CMK (cell line): ENCODE results near the gene HTR3B.
"Not testable (repeated sequence)": the region's sequence is repeated elsewhere in the genome, so short reads cannot be mapped to it uniquely, and the experiment has no call there.

Experiments used
- DNase-seq: peaks from one replicate; pipeline ENCODE4 v3.0.0-alpha.2; 2010; ENCODE audit warnings: low read depth

HTR3B gene, protein sequence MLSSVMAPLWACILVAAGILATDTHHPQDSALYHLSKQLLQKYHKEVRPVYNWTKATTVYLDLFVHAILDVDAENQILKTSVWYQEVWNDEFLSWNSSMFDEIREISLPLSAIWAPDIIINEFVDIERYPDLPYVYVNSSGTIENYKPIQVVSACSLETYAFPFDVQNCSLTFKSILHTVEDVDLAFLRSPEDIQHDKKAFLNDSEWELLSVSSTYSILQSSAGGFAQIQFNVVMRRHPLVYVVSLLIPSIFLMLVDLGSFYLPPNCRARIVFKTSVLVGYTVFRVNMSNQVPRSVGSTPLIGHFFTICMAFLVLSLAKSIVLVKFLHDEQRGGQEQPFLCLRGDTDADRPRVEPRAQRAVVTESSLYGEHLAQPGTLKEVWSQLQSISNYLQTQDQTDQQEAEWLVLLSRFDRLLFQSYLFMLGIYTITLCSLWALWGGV

DNA sequence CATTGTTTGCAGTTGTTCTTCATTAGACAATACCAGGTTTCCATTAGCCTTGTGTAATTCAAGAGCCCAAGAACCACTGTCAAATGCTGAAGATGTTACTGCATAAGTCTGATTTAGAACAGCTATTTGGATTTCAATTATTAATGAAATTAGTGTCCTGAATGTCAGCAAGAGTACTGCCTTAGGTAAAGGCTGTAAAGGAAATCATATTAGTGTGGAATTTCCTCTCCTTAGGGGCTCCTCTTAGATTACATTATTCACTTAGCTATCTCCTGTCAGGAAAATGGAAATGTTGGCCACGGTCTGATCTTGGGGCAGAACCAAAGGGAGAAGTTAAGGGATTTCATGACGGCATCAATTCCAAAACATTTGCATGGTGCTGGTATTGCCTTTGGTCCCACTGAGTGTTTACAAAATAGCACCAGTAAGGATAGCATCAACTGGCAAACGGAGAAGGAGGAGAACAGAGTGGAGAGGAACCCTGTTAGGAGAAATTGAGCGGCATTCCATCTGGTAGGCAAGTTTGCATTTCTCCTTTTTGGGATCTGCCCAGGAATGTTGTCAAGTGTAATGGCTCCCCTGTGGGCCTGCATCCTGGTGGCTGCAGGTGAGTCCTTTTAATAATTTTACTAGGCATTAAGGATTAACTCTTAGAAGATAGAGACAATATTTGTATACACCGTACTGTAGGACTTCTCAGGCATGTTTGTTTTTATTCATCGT, at the start of gene HTR3B:
HTR3B (plus strand) TSS at position 418 of the 723 bp plus-strand sequence; CDS start at position 556, 138 bp downstream.
- no peak for DNase-seq

DNA sequence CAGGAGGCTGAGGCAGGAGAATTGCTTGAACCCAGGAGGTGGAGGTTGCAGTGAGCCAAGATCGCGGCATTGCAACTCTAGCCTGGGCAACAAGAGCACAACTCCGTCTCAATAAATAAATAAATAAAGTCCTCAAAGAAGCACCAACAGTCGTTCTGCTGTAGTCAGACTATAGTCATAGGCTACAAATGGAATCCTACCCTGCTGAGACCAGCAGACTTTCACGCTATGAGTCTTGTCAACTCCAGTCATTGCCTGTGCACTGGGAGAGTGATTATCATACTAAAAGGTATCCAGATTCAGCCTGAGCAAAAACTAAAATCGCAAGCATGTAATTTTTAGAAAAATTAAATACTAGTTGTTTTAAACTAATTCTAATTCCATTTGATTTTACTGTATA, 48.8 kb upstream of the HTR3B start:
- no peak for DNase-seq

DNA sequence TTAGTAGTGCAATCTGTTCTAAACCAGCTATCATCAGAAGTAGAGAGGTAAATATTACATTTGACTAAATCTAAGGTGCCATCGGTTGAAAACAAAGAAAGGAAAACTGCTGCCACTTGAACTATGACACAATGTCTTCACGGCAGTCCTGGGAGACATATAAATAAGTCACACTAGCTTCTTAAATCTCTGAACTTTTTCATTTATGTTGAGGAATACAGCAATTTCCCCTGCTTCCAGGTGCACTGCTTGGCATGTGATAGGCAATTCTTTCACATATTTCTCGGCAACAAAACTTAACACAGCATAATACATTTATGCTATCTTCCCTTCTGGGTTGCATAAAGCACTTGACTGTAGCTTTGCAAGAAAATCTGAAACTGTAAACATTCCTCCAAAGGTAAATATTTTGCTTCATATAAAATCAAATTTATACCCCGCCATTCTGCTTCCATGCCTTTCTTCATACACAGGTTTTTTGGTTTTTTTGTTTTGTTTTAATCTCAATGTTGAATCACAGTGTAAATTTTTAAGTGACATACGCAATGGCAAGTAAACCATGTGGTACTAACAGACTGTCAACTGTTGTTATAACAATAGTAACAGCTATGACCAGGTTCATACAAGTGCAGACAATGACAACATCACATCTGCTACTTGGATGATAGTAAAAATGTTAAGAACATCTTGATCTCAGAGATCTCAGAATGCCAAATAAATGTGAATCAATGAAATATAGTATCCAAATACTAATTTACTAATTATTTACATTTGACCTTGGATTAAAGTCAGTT, 47.4 kb upstream of the HTR3B start:
- DNase-seq: no peak

DNA sequence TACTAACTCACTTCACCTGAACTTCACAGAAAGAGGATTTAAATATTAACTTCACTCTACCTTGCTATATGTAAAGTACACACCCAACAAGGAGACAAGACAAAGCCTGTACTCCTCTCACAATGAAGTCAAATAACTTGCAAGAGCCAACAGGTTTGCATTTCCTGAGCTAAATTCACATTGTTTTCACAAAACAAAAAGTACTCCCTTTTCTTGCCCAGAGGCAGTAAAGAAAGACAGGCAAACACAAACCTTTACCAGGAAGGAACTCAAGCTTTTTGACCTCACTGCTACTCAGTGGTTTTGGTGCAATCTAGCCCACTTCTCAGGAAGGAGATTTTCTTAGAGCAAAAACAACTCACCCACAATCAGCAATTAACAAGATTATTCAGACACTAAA, 44.9 kb upstream of the HTR3B start:
- DNase-seq: no peak

DNA sequence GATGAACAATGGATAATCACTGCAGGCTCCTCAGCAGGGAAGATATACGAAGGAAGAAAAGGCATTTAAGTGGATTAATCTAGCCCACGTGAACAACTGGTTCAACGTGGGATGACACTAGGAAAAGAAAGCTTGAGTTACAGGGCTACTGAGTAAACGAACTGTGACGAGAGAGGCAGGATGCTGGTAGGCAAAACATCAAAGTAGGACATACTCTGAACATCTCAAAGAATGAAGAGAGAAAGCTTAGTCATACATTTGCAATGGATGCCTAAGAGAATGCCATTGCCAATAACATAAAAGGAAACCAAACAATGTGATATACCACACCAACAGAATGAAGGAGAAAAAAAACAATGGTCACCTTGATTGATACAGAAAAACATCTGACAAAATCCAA, 42.2 kb upstream of the HTR3B start:
- no peak for DNase-seq

DNA sequence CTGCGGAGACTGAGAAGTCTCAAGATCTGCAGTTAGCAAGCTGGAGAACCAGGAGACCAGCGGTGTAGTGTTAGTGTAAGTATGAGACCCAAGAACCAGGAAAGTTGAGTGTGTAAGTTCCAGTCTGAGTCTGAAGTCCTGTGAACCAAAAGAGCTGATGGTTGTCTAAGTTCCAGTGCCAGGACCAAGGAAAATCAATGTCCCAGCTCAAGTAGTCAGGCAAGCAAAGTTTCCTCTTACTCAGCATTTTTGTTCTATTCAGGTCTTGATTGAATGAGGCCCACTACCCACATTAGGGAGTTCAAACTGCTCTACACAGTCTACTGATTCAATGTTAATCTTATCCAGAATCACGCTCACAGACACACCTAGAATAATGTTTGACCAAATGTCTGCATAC, 40.2 kb upstream of the HTR3B start:
- DNase-seq: no peak

DNA sequence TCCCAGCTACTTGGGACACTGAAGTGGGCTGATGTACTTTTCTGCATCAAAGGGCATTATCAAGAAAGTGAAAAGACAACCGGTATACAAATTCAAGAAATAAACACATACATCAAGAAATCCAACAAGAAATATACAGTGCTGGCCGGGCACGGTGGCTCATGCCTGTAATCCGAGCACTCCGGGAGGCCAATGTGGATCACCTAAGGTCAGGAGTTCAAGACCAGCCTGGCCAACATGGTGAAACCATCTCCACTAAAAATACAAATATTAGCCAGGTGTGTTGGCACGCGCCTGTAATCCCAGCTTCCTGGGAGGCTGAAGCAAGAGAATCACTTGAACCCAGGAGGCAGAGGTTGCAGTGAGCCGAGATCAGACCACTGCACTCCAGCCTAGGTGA, 38.7 kb upstream of the HTR3B start:
- no peak for DNase-seq

DNA sequence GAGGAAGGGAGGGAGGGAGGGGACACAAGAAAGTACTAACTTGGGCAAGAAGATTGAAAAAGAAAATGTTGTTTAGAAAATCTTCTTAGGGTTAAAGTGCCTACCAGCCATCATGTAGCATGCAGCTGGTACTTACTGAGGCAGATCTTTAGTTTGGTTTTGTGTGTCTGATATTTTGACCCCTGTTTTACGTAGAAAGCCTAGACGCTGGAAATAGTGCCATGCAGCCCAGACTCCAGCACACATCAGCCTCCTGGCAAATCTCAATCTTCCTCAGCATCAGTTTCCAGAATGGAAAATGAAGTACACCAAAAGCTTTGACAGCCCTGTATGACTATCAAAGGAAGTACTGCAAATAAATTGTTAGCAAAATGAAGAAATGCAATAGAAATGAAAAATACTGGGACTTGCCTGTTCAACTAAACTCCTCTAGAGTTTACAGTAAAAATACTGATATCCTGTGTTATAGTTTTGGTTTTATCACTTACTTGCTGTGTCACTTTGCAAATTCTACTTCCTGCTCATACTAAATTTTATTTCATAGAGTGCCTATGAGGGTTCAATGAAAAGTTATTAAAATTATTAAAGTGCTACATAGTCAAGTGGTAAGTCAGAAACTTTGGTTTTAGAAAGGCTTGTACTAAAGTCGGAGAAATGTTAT, 36.6 kb upstream of the HTR3B start:
- no peak for DNase-seq

DNA sequence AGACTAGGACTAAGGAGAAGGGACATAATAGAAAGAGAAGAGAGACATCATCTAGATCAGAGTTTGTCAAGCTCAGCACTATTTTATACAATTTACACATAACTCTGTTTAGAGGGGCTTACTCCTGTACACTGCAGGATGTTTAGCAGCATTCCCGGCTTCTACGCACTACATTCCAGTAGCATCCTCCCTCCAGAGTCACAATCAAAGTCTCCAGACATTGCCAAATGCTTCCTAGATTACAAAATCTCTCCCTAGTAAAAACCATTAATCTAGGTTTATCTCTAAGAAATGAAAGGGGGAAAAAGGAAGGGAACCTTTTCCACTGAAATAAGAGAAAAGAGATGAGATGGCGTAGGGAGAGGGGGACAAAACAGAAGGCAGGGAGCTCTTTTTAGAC, 33.3 kb upstream of the HTR3B start:
- DNase-seq: no peak

DNA sequence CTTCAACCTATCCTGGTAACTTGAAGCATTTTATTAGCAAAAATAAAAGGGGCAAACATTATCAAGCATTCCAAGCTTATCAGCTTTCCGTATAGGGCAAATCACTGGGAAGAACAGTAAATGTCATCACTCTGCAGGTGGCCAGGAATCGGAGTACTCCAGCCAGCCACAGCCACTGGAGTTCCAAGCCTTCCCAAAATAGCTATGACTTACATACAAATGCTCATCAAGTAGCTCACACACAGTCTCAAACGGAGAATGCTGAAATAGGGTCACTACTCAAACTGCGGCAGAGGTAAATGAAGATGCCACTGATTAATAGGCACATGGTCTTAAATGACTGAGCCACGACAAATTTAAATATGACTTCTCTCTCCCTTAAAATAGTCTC, 31.4 kb upstream of the HTR3B start:
- DNase-seq: no peak

DNA sequence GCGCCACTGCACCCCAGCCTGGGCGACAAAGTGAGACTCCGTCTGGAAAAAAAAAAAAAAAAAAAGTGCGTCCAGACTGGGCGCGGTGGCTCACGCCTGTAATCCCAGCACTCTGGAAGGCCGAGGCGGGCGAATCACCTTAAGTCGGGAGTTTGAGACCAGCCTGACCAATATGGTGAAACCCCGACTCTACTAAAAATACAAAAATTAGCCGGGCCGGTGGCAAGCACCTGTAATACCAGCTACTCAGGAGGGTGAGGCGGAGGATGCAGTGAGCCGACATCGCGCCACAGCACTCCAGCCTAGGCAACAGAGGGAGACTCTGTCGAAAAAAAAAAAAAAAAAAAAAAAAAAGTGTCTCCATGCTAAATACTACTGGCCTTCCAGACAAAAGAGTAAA, 30.5 kb upstream of the HTR3B start:
- no peak for DNase-seq

DNA sequence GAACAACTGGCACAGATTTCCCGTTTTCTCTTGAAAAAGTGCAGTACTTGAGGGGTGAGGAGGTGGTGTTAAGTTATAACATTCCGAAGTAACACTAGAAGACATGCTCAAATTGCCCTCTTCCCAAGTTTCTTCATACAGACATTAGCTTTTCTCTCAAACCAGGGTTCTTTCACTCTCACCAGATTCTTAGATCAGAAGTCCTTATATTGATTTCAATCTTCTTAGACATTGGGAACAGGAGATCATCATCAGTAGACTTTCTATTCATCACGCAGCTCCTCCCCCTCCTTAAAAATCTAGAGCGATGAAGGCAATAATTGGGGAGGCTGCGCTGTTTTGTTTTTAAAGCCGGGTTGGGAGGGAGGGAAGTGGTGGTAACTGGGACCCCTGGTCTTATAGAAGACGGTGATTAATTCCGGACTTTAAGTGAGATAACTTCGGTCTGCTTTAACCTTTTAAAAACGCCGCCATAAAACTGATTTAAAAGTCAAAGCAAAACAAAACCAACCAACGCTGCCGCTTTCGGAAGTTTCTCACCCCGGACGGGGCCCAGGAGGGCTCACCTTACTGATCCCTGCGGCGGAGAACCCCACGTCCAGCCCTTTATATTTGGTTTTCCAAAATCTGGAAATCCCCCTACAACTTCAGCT, 29.9 kb upstream of the HTR3B start:
- DNase-seq: no peak

DNA sequence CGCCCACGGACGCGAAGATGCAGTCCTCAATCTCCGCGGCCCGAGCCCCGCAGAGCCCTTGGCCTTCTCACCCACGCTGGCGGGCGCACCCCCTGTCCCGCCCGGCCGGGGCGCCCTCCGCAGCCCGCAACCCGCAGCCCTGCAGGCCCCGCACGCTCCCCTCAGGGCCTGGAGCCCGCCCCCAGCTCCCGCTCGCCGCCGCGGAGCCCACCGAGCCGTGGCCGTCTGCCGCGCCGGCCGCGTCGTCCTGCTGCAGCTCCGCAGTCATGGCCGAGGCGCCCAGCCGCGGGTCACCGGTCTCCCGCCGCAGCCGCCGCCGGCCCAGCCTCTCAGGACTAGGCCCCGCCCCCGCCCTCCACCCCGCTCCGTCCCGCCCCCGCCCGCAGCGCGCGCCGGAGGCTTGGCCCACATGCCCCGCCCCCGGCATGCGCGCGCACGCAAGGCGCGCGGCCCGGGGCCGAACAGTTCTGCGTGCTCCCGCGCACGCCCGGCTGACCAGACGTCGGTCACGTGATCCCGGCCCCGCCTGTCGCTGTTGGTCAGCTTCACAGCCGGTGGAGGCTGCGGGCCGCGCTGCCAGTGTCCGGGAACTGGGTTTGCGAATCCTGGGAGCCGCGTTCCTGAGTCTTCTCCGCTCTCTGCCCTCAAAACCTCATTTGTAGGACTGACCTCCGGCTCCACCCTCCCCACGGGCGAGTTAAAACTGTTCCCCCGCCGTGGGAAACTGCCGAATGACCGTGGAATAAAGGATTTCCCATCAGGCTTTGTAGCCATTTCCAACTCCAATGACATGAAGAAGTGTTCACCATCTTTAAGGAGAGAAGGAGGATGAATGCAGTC, 29.1 kb upstream of the HTR3B start, which contains the start of gene USP28:
USP28 (minus strand) TSS at position 339 of the 840 bp plus-strand sequence; CDS start at position 268, 71 bp downstream.
- DNase-seq: peak; percentile 94

DNA sequence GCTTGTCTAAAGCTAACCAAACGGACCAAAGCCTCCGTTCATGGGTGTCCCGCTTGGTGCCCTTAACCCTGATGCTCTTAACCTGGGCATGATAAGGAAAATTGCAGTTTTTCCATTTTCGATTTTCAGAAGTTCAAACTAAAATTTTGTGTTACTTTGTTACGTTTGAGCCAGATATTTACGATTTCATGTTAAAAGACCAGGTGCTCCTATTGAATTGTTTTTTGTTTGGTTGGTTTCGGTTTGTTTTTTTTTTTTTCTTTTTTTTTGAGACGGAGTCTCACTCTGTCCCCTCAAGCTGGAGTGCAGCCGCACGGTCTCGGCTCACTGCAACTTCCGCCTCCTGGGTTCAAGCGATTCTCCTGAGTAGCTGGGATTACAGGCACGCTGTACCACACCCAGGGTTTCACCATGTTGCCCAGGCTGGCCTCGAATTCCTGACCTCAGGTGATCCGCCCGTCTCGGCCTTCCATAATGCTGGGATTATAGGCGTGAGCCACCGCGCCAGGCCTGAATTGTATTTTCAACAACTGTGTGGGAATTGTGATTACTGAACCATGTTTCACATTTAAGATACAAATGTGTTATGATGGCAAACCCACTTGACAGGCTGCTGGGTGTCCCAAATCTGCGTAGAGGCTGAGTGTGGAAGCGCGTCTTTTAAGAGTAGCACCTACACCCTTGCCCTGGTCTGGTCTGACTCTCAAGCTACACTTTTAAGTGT, 28.4 kb upstream of the HTR3B start:
- DNase-seq: no peak

DNA sequence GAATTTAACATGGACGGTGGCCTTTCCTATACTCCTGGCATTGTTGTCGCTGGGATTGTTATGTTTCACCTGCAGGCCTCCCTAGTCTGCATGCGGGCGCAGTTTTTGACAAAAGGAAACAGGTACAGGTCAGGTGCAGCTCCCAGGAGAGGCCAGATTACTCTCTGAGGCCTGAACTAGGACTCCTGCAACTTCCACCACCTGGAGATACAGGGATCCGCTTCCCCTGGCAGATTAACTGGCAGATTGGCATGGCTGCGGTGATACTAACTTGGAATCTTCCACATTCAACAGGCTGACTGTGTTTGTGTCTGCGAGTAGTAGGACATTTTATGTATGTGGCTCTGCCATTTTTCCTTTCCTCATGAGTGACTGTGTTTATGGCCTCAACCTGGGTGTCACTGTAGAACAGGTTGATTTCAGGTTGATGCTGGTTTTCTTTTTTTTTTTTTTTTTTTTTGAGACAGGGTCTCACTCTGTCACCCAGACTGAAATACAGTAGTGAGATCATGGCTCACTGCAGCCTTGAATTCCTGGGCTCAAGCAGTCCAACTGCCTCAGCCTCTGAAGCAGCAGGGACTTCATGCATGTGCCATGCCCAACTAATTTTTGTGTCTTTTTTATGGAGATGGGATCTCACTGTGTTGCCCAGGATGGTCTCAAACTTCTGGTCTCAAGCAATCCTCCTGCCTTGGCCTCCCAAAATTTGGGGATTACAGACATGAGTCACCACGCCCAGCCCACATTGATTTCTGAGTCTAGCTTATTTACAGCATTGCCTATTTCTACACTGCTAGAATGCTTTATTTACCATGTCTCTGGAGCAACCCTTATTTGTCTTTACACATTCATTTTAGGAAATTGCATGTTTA, 27.6 kb upstream of the HTR3B start:
- no peak for DNase-seq

DNA sequence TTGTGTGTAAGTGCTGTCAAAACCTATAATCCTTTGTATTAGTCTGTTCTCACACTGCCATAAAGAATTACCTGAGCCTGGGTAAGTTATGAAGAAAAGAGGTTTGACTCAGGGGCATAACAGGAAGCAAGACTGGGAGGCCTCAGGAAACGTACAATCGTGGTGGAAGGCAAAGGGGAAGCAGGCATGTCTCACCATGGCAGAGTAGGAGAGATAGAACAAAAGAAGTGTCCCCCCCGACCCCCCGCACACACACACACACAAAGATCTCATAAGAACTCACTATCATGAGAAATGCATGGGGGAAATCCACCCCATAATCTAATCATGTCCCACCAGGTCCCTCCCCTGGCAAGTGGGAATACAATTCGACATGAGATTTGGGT, 26.9 kb upstream of the HTR3B start:
- peak; percentile 59 for DNase-seq

DNA sequence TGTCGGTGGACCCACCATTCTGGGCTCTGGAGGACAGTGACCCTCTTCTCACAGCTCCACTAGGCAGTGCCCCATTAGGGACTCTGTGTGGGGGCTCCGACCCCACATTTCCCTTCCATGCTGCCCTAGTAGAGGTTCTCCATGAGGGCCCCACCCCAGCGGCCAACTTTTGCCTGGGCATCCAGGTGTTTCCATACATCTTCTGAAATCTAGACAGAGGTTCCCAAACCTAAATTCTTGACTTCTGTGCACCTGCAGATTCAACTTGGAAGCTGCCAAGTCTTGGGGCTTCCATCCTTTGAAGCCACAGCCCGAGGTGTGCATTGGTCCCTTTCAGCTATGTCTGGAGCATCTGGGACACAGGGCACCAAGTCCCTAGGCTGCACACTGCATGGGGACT, 25.1 kb upstream of the HTR3B start:
- DNase-seq: not testable (repeated sequence)

DNA sequence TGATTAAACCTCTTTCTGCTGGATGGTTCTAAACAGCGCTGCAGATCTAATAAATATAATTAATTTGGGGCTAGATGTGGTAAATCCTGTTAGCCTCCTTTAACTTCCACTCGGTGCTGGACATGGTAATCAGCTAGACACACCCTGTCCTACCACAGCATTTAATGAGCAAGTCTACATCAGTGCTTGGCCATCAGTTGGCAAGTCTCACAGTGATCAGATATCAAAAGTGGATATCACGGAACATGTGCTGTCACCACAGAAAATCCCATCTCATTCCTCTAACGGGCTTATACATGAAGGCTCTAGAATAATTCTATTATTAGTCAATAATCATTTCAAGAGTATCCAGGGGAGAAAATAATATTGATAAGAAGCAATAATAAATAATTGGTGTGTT, 23.6 kb upstream of the HTR3B start:
- DNase-seq: no peak

DNA sequence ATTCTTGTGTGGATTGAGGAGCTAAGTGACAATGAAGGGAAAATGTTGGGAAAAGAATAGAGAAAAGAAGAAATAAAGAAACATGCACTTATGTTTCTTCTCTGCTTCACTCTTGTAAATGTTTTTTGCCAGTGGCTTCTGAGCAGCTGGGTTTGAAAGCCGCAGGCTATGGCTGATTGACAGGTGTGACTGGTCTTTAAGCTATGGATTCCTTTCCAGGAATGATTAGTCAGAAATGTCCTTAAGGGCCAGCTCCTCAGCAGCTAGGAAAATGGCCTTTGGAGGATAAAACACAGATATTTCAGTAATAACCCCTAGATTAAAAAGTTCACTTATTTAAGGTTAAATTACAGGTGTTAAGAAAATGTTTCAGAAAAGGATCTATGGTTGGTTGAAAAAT, 22.7 kb upstream of the HTR3B start:
- DNase-seq: no peak
